ENCODE measurements around the gene IARS1. TPM values are rescaled to one million over a fixed set of nuclear protein-coding genes. Genes with fewer than 3 reads are reported as not detected.

The IARS1 gene
- total and polyA plus RNA-seq, 2 donors: 33.3 to 182 TPM

DNA sequence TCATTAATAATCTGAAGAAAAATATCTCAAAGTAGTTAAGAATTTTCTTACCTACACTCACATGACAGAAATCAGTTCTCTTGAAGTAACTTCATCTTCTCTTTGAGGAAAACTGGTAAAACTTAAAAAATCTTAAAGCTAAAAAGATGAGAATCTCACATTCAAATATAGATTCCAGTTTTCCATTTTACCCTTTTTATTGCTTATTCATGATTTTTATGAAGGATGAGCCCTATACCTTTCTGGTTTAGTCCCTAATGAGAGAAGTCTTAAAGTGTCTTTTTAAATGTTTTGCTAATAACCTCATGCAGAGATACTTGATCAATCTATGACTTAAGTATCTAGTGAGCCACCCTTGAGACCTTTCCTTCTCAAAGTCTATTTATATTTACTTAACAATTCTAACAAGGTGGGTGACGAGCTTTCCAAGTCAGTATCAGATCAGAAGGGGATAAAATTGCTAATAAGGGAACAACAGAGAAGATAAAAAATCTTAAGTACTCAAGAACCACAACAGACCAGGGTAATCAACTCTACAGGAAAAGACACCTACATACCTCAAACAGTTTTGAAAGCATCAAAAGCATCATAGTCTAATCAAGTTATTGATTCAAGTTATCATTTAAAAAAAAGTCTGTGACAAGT is 2.6 kb downstream of the IARS1 start:
- no peak for DNase-seq (ENCODE audit: extremely low spot score)
- H3K36me3 ChIP-seq (ENCODE audit: insufficient read depth): no peaks in the 10 kb centered on the region
- 75% methylated on average over 1 of the region's 1 CpG for WGBS
- no peak overlapping the region for H3K27ac ChIP-seq (ENCODE audit: low read depth)
- H3K4me1 ChIP-seq (ENCODE audit: insufficient read depth): no peaks in the 10 kb centered on the region
- H3K4me3 ChIP-seq (ENCODE audit: low read depth, low read length): no peak overlapping the region

DNA sequence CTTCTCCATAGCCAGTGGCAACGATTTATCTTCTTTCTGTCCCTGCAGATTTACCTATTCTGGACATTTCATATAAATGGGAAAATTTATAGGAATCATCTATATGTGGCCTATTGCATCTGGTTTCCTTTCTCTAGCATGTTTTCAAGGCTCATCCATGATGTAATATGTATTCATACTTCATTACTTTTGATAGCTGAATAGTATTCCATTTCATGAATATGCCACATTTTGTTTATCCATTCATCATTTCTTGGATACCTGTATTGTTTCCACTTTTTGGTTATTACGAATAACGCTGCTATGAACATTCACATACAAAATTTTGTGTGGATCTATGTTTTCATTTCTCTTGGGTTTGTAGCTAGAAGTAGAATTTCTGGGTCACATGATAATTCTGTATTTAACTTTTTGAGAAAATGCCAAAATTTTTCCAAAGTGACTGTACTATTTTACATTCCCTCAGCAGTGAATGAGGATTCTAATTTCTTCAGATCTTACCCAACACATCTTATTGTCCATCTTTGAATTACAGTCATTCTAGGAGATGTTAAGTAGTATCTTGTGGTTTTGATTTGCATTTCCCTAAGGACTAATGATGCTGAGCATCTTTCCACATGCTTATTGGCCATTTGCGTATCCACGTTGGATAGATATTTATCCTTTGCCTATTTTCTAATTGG is 3.6 kb downstream of the IARS1 start:
- 96% methylated on average over 5 of the region's 5 CpGs for WGBS
- Histone ChIP-seq H3K27ac (ENCODE audit: low read depth) (no peak overlapping the region), H3K4me1 (ENCODE audit: insufficient read depth) (no peaks in the 10 kb centered on the region), H3K4me3 (ENCODE audit: low read depth, low read length) (no peak overlapping the region), H3K36me3 (ENCODE audit: insufficient read depth) (no peaks in the 10 kb centered on the region)
- no peak for DNase-seq (ENCODE audit: extremely low spot score)

DNA sequence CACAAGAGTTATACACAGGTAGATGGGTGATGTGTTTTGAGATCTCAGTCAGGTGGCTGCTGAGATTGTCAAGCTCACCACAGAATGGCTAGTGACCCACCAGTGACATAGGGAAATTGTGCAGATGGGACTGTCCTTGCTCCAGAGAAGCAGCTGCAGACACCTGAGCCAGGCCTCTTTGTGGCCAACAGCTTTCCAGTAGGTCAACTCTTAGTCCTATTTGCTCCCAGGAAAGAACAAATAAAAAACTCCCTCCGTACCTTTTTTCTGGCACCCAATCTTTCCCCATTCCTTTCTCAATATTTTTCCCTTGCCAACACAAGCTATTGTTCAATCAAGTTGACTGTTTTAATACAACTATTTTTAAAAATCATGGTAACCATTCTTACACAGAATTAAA is 14.2 kb downstream of the IARS1 start:
- WGBS: 90% methylated on average over 1 of the region's 1 CpG
- no peak for DNase-seq (ENCODE audit: extremely low spot score)
- Histone ChIP-seq H3K4me1 (ENCODE audit: insufficient read depth) (no peaks in the 10 kb centered on the region), H3K4me3 (ENCODE audit: low read depth, low read length) (no peak overlapping the region), H3K36me3 (ENCODE audit: insufficient read depth) (peaks cover 5% of the 10 kb centered on the region), H3K27ac (ENCODE audit: low read depth) (no peak overlapping the region)

DNA sequence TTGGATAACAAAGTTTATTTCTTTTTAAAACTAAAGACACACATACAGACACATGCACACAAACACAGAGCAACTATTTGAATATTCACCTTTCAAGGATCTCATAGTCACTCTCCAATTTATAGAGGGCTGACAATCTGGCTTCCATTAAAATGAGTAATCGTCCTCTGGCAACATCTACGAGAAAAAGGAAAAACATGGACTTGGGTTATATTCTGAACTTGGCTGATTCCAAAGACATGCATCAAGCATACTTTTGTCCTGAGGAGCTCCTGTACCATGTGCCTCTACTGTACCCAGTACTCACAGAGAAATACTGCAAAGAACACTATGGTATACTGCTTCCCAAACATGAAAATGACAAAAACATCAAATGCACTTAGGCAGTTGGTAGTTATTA is 15.4 kb downstream of the IARS1 start:
- Histone ChIP-seq H3K36me3 (ENCODE audit: insufficient read depth) (peaks cover 5% of the 10 kb centered on the region), H3K27ac (ENCODE audit: low read depth) (no peak overlapping the region), H3K4me3 (ENCODE audit: low read depth, low read length) (no peak overlapping the region), H3K4me1 (ENCODE audit: insufficient read depth) (no peaks in the 10 kb centered on the region)
- DNase-seq (ENCODE audit: extremely low spot score): no peak
- 67% methylated on average over 2 of the region's 2 CpGs for WGBS

DNA sequence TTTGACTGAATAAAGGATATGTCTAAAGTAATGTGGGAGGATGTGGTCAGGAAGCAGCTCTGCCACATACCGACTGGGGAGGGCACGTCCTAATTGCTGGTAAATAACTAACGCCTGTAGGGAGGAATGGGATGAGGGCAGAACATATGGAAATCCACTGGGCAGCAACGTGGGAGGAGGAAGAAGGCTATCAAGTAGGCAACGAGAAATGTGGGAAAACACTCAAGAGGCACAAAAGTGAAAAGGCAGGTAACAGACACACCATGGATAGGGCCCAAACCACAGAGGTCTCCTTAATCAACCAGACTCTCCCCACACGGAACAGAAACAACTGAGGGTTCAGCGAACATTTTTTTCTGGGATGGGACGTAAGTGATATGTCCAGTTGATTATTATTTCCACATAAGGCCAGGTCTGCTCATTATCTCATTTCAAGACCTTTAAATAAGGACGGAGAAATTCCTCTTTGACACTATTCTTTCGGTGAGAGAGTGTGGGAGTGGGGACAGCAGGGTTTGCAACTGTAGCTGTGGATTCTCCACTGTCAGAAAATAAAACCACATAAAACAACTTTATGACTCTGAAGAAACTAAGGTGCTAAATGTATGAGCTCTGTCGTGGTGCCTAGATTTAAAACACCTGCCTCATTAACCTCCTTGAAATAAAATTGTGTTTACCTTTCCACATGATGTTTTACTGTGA is 17.0 kb downstream of the IARS1 start:
- Histone ChIP-seq H3K4me1 (ENCODE audit: insufficient read depth) (no peaks in the 10 kb centered on the region), H3K4me3 (ENCODE audit: low read depth, low read length) (no peak overlapping the region), H3K36me3 (ENCODE audit: insufficient read depth) (peaks cover 5% of the 10 kb centered on the region), H3K27ac (ENCODE audit: low read depth) (no peak overlapping the region)
- 66% methylated on average over 11 of the region's 11 CpGs for WGBS
- DNase-seq (ENCODE audit: extremely low spot score): no peak

DNA sequence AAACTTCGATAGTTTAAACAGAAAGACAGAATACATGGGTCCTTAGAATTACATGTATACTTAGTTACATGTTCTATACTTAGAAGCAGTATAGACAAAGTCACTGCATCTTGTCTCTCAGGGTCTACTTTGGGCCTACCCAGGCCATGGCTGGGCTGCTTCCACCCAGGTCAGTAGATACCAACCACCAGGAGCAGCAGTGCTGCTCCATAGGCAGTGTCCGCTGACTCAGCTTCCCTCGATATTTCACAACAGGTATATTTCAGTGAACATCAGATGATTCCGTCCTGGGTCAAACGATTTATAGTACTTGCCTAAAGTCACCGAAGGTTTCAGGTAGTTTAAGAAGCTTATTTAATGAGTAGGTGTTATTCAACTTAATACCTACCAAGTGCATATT is 18.0 kb downstream of the IARS1 start:
- Histone ChIP-seq H3K4me1 (ENCODE audit: insufficient read depth) (no peaks in the 10 kb centered on the region), H3K36me3 (ENCODE audit: insufficient read depth) (peaks cover 5% of the 10 kb centered on the region), H3K4me3 (ENCODE audit: low read depth, low read length) (no peak overlapping the region), H3K27ac (ENCODE audit: low read depth) (no peak overlapping the region)
- WGBS: 92% methylated on average over 6 of the region's 6 CpGs
- no peak for DNase-seq (ENCODE audit: extremely low spot score)

DNA sequence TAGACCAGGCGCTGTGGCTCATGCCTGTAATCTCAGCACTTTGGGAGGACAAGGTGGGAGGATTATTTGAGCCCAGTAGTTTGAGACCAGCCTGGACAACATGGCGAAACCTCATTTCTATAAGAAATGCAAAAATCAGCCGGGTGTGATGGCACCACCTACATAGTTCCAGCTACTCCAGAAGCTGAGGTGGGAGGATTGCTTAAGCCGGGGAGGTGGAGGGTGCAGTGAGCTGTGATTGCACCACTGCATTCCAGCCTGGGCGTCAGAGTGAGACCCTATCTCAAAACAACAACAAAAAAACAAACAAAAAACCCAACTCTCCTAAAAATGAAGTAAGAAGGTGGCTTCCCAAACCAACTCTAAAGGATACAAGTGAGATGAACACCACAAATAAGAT is 23.0 kb downstream of the IARS1 start:
- H3K4me3 ChIP-seq (ENCODE audit: low read depth, low read length): no peak overlapping the region
- H3K36me3 ChIP-seq (ENCODE audit: insufficient read depth): peaks cover 10% of the 10 kb centered on the region
- DNase-seq (ENCODE audit: extremely low spot score): no peak
- WGBS: 95% methylated on average over 5 of the region's 5 CpGs
- H3K27ac ChIP-seq (ENCODE audit: low read depth): no peak overlapping the region
- H3K4me1 ChIP-seq (ENCODE audit: insufficient read depth): no peaks in the 10 kb centered on the region

DNA sequence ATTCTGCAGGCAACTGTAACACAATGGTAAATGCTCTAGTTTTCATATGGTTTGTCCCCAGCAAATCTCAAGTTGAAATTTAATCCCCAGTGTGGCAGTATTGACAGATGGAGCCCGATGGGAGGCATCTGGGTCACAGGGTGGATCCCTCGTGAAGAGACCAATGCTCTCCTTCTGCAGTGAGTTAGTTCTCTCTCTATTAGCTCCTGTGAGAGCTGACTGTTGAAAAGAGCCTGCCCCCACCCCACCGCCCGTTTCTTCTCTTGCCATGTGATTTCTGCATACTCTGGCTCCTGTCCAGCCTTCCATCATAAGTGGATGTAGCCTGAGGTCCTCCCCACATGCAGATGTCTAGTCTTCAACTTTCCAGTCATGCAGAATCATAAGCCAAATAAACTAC is 27.0 kb downstream of the IARS1 start:
- Histone ChIP-seq H3K36me3 (ENCODE audit: insufficient read depth) (peaks cover 10% of the 10 kb centered on the region), H3K4me1 (ENCODE audit: insufficient read depth) (no peaks in the 10 kb centered on the region), H3K4me3 (ENCODE audit: low read depth, low read length) (no peak overlapping the region), H3K27ac (ENCODE audit: low read depth) (no peak overlapping the region)
- 79% methylated on average over 4 of the region's 4 CpGs for WGBS
- DNase-seq (ENCODE audit: extremely low spot score): no peak

DNA sequence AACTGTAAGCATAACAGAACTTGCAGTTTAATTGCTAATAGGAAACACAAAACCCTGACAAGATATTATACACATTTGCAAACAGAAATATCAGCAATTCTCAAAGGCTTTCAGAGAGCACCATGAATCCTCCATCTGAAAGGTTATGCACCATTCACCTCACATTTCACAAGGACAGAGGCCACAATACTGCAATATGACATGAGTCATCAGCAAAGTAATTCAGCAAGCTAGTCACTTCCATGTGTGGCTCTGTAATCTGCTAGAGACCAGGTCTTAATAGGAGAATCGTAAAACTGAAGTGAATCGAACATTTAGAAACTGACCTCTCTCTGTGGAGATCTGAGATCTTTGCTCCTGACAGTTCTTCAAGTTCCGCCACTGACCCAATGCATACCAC is 28.3 kb downstream of the IARS1 start:
- 91% methylated on average over 3 of the region's 3 CpGs for WGBS
- Histone ChIP-seq H3K27ac (ENCODE audit: low read depth) (no peak overlapping the region), H3K36me3 (ENCODE audit: insufficient read depth) (peaks cover 10% of the 10 kb centered on the region), H3K4me1 (ENCODE audit: insufficient read depth) (no peaks in the 10 kb centered on the region), H3K4me3 (ENCODE audit: low read depth, low read length) (no peak overlapping the region)
- no peak for DNase-seq (ENCODE audit: extremely low spot score)

DNA sequence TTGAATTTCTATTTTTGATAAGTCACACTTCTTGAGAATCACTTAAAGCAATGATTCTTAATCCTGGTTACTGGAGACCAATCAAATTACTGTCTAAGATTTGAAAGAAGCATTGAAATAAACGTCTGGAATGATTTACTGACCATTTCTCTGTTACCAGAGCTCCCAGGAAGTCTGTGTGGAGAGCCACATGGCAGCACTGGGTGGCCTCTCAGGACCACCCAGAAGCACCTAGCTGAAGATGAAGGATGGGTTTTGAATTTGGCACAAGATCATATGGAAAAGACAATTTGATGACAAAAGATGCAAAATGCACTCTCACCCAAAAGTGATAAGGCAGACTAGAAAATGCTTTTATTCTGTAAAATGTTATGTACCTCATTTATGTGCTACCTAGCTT is 30.4 kb downstream of the IARS1 start:
- no peaks in the 10 kb centered on the region for H3K4me1 ChIP-seq (ENCODE audit: insufficient read depth)
- no peak overlapping the region for H3K4me3 ChIP-seq (ENCODE audit: low read depth, low read length)
- WGBS: 30% methylated on average over 1 of the region's 1 CpG
- DNase-seq (ENCODE audit: extremely low spot score): no peak
- H3K36me3 ChIP-seq (ENCODE audit: insufficient read depth): peaks cover 4% of the 10 kb centered on the region
- no peak overlapping the region for H3K27ac ChIP-seq (ENCODE audit: low read depth)

DNA sequence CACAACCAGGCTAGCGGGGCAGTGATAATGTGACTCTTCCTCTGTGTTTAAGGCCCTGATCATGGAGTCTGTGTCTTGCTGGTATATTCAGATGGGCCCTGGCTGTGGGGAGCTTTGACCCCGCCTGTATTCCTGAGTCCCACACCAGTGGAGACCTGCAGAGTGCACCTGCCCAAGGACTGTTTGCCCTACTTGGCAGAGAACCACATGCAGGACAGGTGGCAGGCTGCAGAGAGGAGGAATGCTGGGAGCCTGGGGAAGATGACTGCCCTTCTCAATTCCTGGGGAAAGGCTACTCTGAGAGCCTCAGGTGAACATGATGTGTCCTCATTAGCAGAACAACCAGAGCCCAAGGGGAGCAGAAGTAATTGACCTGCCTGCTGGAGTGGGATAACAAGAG is 36.2 kb downstream of the IARS1 start:
- no peak overlapping the region for H3K4me3 ChIP-seq (ENCODE audit: low read depth, low read length)
- no peaks in the 10 kb centered on the region for H3K36me3 ChIP-seq (ENCODE audit: insufficient read depth)
- H3K4me1 ChIP-seq (ENCODE audit: insufficient read depth): no peaks in the 10 kb centered on the region
- H3K27ac ChIP-seq (ENCODE audit: low read depth): no peak overlapping the region
- 94% methylated on average over 2 of the region's 2 CpGs for WGBS
- no peak for DNase-seq (ENCODE audit: extremely low spot score)

DNA sequence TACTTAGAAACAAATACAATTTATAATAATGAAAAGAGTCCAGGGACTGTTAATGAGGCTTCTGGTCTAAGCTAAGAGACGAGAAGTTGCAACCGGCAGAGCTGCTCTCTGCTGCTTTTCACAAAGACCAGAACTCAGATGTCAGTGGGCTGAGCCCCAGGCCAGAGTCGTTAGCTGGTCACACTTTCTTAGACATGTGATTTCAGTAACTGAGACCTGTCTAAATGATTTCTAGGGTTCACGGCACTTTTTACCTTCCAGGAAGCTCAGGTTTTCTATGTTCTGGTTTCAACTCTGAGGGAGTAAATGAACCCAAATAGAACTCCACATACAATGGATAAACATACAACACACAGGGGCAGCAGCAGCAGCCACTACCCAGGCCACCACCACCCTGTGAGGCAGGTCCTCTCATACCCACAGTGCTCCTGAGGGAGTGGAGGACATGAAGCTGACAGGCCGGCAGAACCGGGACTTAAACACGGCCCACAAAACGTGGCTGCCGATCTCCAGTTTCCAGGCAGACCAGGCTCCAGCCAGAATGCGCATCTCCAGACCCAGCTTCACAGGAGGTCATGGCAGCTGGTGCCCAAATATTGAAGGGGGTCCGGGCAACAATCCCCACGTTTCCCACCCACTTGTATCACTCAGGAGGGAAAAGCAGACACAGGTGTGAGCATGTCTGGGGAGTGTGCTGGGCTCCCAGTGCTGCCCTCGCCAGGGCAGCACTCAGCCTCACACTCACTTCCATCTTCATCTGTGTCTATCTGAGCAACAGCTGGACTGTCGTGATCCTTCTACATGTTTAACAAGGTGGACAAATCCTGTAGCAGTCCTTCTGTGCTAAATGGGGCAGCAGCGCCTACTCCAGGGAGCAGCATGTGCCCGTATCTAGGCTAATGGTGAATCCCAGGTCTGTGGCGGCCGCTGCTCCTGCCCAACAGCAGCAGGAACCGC is 38.8 kb downstream of the IARS1 start:
- no peak for DNase-seq (ENCODE audit: extremely low spot score)
- Histone ChIP-seq H3K27ac (ENCODE audit: low read depth) (no peak overlapping the region), H3K4me1 (ENCODE audit: insufficient read depth) (no peaks in the 10 kb centered on the region), H3K4me3 (ENCODE audit: low read depth, low read length) (no peak overlapping the region), H3K36me3 (ENCODE audit: insufficient read depth) (no peaks in the 10 kb centered on the region)
- WGBS: 86% methylated on average over 19 of the region's 19 CpGs

DNA sequence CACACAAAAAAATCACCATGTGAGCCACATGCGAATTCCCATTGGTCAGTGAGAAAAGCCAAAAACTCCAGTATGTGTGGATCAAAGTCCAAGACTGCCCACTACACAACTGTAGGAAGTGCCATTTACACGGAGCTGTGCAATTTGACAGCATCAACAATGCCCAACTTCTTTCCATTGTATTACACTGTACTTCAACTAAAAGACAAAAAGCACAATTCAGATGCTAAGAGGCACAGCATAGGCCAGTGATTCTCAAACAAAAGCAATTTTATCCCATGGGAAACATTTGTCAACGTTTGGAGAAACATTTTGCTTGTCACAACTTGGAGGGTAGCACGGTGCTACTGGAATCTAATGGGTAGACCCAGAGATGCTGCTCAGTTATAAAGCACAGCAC is 39.8 kb downstream of the IARS1 start:
- H3K4me3 ChIP-seq (ENCODE audit: low read depth, low read length): no peak overlapping the region
- no peak overlapping the region for H3K27ac ChIP-seq (ENCODE audit: low read depth)
- H3K4me1 ChIP-seq (ENCODE audit: insufficient read depth): no peaks in the 10 kb centered on the region
- DNase-seq (ENCODE audit: extremely low spot score): no peak
- 76% methylated on average over 4 of the region's 4 CpGs for WGBS
- no peaks in the 10 kb centered on the region for H3K36me3 ChIP-seq (ENCODE audit: insufficient read depth)
